ENCODE data around the gene LRRC56.

DNA sequence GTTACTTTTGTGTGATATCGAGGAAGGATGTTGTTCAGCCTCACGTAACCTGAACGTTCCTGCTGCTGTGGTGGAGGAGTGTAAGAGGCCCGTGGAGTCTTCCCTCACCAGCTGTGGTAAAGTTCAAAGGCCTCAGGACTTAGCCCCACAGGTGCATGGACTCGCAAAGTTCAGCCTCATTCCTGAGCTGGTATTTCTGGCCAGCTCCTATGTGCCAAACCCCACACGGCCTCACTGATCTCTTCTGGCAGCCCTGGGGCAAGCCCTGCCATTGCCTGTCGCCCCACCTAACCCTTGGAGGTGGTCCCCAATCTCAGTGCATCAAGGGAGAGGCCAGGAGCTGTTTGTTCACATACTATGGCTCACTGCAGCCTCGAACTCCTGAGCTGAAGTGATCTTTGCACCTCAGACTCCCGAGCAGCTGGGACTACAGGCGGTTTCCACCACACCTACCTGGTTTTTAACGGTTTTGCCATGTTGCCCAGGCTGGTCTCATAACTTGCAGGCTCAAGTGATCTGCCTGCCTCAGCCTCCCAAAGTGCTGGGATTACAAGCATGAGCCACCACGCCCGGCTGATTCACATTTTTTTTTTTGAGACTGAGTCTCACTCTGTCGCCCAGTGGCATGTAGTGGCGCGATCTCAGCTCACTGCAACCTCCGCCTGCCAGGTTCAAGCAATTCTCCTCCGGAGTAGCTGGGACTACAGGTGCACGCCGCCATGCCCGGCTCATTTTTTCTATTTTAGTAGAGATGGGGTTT lies 41.1 kb downstream of the LRRC56 start:
- no peak for TF ChIP-seq EZH2 (IDR thresholded peaks at IDR 0.05; ENCODE audit: insufficient read depth, low read length)
- TF ChIP-seq, protein P1, sequence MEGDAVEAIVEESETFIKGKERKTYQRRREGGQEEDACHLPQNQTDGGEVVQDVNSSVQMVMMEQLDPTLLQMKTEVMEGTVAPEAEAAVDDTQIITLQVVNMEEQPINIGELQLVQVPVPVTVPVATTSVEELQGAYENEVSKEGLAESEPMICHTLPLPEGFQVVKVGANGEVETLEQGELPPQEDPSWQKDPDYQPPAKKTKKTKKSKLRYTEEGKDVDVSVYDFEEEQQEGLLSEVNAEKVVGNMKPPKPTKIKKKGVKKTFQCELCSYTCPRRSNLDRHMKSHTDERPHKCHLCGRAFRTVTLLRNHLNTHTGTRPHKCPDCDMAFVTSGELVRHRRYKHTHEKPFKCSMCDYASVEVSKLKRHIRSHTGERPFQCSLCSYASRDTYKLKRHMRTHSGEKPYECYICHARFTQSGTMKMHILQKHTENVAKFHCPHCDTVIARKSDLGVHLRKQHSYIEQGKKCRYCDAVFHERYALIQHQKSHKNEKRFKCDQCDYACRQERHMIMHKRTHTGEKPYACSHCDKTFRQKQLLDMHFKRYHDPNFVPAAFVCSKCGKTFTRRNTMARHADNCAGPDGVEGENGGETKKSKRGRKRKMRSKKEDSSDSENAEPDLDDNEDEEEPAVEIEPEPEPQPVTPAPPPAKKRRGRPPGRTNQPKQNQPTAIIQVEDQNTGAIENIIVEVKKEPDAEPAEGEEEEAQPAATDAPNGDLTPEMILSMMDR (IDR thresholded peaks at IDR 0.05; ENCODE audit: insufficient read depth, low read depth, low read length), result no peak

Measured in astrocyte (in vitro differentiated cells and primary cell).